Aorta (tissue), 5 donors: ENCODE results near the gene KRT28. TPM values are rescaled to one million over a fixed set of nuclear protein-coding genes. Genes with fewer than 3 reads are reported as not detected.
A peak's percentile ranks its signal among the peaks of the same experiment; 100 is the strongest.

ENCODE experiments used
- ATAC-seq: fragments of 200-7000 bp; cut with Tn5 transposase; one replicate; pipeline ENCODE4 v1.9.1; 2022; ENCODE audit warnings: moderate library complexity; ENCODE audit not compliant: low FRiP score
- DNase-seq, 2 donors: peaks; one replicate each; pipeline ENCODE4 v3.0.0-alpha.2; 2020
- H3K27ac ChIP-seq, 2 donors: one replicate each; pipeline ENCODE4 v1.5.1; 2013; ENCODE audit warnings: low read length in 2 of 2, mild to moderate bottlenecking in 2 of 2, moderate library complexity in 2 of 2, control low read depth in 1 of 2, inconsistent platforms in 1 of 2, low read depth in 1 of 2
- H3K27me3 ChIP-seq, 2 donors: one replicate each; pipeline ENCODE4 v1.6.1; 2013; ENCODE audit warnings: control low read depth in 1 of 2, low read length in 1 of 2, mild to moderate bottlenecking in 1 of 2, moderate library complexity in 1 of 2; ENCODE audit not compliant: insufficient read depth in 2 of 2, control insufficient read depth in 1 of 2
- H3K36me3 ChIP-seq, 2 donors: one replicate each; pipeline ENCODE4 v1.6.1; 2013; ENCODE audit warnings: control low read depth in 1 of 2, low read length in 1 of 2, mild to moderate bottlenecking in 1 of 2; ENCODE audit not compliant: insufficient read depth in 2 of 2, control insufficient read depth in 1 of 2
- H3K4me1 ChIP-seq, 2 donors: one replicate each; pipeline ENCODE4 v1.6.1; 2013; ENCODE audit warnings: low read length in 2 of 2, control low read depth in 1 of 2, mild to moderate bottlenecking in 1 of 2, moderate library complexity in 1 of 2; ENCODE audit not compliant: insufficient read depth in 2 of 2, control insufficient read depth in 1 of 2
- H3K4me3 ChIP-seq, 2 donors: one replicate each; pipeline ENCODE4 v1.5.1; 2013; ENCODE audit warnings: low read length in 2 of 2, control low read depth in 1 of 2, mild to moderate bottlenecking in 1 of 2
- H3K9me3 ChIP-seq: one replicate; pipeline ENCODE4 v1.6.1; 2013; ENCODE audit warnings: mild to moderate bottlenecking, low read length; ENCODE audit not compliant: control insufficient read depth
- WGBS, 2 donors: extraction: QIAGEN DNeasy Blood & Tissue Kit; methylation state at CpG; one replicate each; pipeline ENCODE4 v1.1.7; 2013; 5-methylcytosine and 5-hydroxymethylcytosine counted together
- intact Hi-C, 2 donors: fragments of 100-400 bp; cut with DNase I; formaldehyde crosslinking; loops; one replicate each; pipeline versions ENCODE4 v1.14.2 to v1.15.0; 2022
- polyA plus RNA-seq, 2 donors: library from polyadenylated mRNA; stranded (reverse); fragments of 200-250 nt; gene quantifications; one replicate each; pipeline ENCODE4 v1.2.3, GENCODE V29; 2013
- total RNA-seq, 2 donors: library from RNA; stranded (reverse); fragmentation: NEBNext Ultra II Directional; extraction: Animal tissue kit (Norgen Biotek cat#: 25700); gene quantifications; one replicate each; pipeline ENCODE4 v1.2.1, GENCODE V29; 2021
- donor health status: healthy with polysubstance abuse.
- donor health status: Bipolar disorder and iron deficiency.
- donor health status: DM: no; HTN: no; CAD: no.
- donor health status: DM: no; HTN: no; CAD: no.
- donor health status: DM: yes; HTN: yes; CAD: no.

Gene KRT28
- total and polyA plus RNA-seq, 4 donors, result not detected

- Histone ChIP-seq H3K4me3 (no peak overlapping the region), H3K9me3 (no peaks in the 10 kb centered on the region), H3K27ac (no peak overlapping the region), H3K27me3 (no peaks in the 10 kb centered on the region), H3K4me1 (no peaks in the 10 kb centered on the region), H3K36me3 (no peaks in the 10 kb centered on the region)
- DNase-seq (no peak), ATAC-seq (no peak)
- WGBS, 2 donors, result 71 to 72% methylated on average over 27 of the region's 27 CpGs
- intact Hi-C loops, result no loop called here
These were observed 2.9 kb downstream of the KRT28 start for GRCh38 chr17:40796846-40797245.

- Histone ChIP-seq H3K36me3 (no peaks in the 10 kb centered on the region), H3K27ac (no peak overlapping the region), H3K9me3 (no peaks in the 10 kb centered on the region), H3K27me3 (no peaks in the 10 kb centered on the region), H3K4me1 (peaks cover 0 to 2% of the 10 kb centered on the region in 2 donors), H3K4me3 (no peak overlapping the region)
- DNase-seq (no peak), ATAC-seq (no peak)
- intact Hi-C loops, result no loop called here
- 78 to 81% methylated on average over 10 of the region's 10 CpGs for WGBS, 2 donors
These were observed 4.6 kb downstream of the KRT28 start for GRCh38 chr17:40795019-40795667.

GRCh38 chr17:40794466-40794865 lies 5.3 kb downstream of the KRT28 start:
- no peak overlapping the region for H3K27ac ChIP-seq
- peaks cover 0 to 2% of the 10 kb centered on the region in 2 donors for H3K4me1 ChIP-seq
- no peak for ATAC-seq
- intact Hi-C loops, result no loop called here
- no peak overlapping the region for H3K4me3 ChIP-seq
- peaks cover under 1% of the 10 kb centered on the region for H3K9me3 ChIP-seq
- no peak for DNase-seq
- H3K36me3 ChIP-seq, result no peaks in the 10 kb centered on the region
- 86 to 93% methylated on average over 2 of the region's 2 CpGs for WGBS, 2 donors
- no peaks in the 10 kb centered on the region for H3K27me3 ChIP-seq

- intact Hi-C loops, result no loop called here
These were observed 5.9 kb downstream of the KRT28 start for GRCh38 chr17:40793832-40794231.

GRCh38 chr17:40791787-40792436 lies 7.8 kb downstream of the KRT28 start:
- H3K27ac ChIP-seq, result no peak overlapping the region
- intact Hi-C loops, result no loop called here
- H3K4me1 ChIP-seq, result peaks cover 0 to 2% of the 10 kb centered on the region in 2 donors
- peaks cover 1% of the 10 kb centered on the region for H3K9me3 ChIP-seq
- ATAC-seq, result peak; percentile 82
- H3K36me3 ChIP-seq, result no peaks in the 10 kb centered on the region
- no peak for DNase-seq
- H3K4me3 ChIP-seq, result no peak overlapping the region
- 33 to 40% methylated on average over 6 of the region's 6 CpGs for WGBS, 2 donors
- no peaks in the 10 kb centered on the region for H3K27me3 ChIP-seq

More at GRCh38 chr17:40793832-40794231, 5.9 kb downstream of the KRT28 start:
- Histone ChIP-seq H3K4me3 (no peak overlapping the region), H3K27me3 (no peaks in the 10 kb centered on the region), H3K36me3 (no peaks in the 10 kb centered on the region), H3K9me3 (peaks cover 1% of the 10 kb centered on the region), H3K4me1 (peaks cover 0 to 2% of the 10 kb centered on the region in 2 donors), H3K27ac (no peak overlapping the region)
- DNase-seq, result no peak
- 58 to 60% methylated on average over 10 of the region's 10 CpGs for WGBS, 2 donors
- ATAC-seq, result no peak

- Histone ChIP-seq H3K27ac (no peak overlapping the region), H3K9me3 (peaks cover 1% of the 10 kb centered on the region), H3K27me3 (no peaks in the 10 kb centered on the region), H3K4me3 (no peak overlapping the region), H3K36me3 (no peaks in the 10 kb centered on the region), H3K4me1 (peaks cover 0 to 2% of the 10 kb centered on the region in 2 donors)
- intact Hi-C loops, result no loop called here
- 23 to 61% methylated on average over 1 of the region's 1 CpG for WGBS, 2 donors
- ATAC-seq, result peak; percentile 48
- DNase-seq, result no peak
These were observed 8.6 kb downstream of the KRT28 start for GRCh38 chr17:40791111-40791510.

- Histone ChIP-seq H3K27ac (no peak within 1 kb of the TSS), H3K4me3 (no peak within 1 kb of the TSS), H3K36me3 (no peaks in the 10 kb centered on the region), H3K4me1 (no peaks in the 10 kb centered on the region), H3K9me3 (no peaks in the 10 kb centered on the region), H3K27me3 (no peaks in the 10 kb centered on the region)
- 94 to 97% methylated on average over 4 of the region's 4 CpGs for WGBS, 2 donors
- no peak for ATAC-seq
- intact Hi-C loops, result no loop called here
- DNase-seq, result no peak
These were observed 17.3 kb downstream of the KRT28 start, which contains the start of gene KRT27 for GRCh38 chr17:40782450-40782849. TSS of gene KRT27 (minus strand) at chr17:40782550. CDS start at chr17:40782493, 57 bp downstream.

- no peaks in the 10 kb centered on the region for H3K36me3 ChIP-seq
- ATAC-seq, result peak; percentile 56
- intact Hi-C loops, result no loop called here
- no peaks in the 10 kb centered on the region for H3K9me3 ChIP-seq
- no peak overlapping the region for H3K4me3 ChIP-seq
- DNase-seq, result peak in 1 of 2 donors; percentile 78
- H3K4me1 ChIP-seq, result no peaks in the 10 kb centered on the region
- 19 to 32% methylated on average over 37 of the region's 37 CpGs for WGBS, 2 donors
- no peaks in the 10 kb centered on the region for H3K27me3 ChIP-seq
- H3K27ac ChIP-seq, result no peak overlapping the region
These were observed 20.4 kb downstream of the KRT28 start for GRCh38 chr17:40779181-40779909.
